HG03135 (cell line): ENCODE data around the gene CEMIP.
"Not testable (repeated sequence)": the region's sequence is repeated elsewhere in the genome, so short reads cannot be mapped to it uniquely, and the experiment has no call there.

Experiments
- ATAC-seq: cut with Tn5 transposase; IDR thresholded peaks from one replicate; pipeline ENCODE4 v1.9.1; 2021; ENCODE audit warnings: mild to moderate bottlenecking, moderate library complexity; ENCODE audit not compliant: unreplicated experiment

The CEMIP gene

DNA sequence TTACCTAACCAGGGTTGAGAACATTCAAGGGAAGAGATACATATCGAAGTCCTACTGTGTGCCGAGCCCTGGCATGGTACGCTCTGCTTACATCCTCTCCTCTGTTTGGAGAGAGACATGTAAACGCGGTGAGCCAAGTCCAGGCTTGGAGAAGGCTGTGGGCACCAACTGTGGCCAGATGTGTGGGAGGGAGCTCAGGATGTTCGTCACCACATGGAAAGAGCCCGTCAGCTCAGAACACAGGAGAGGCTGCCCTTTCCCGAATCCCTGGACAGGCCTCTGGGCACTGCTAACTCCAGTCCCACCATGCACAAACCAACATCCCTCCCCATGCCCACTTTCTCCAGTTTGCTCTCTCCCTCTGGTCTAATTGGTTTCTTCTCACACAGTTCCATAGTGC is 167.4 kb downstream of the CEMIP start:
- no peak for ATAC-seq

DNA sequence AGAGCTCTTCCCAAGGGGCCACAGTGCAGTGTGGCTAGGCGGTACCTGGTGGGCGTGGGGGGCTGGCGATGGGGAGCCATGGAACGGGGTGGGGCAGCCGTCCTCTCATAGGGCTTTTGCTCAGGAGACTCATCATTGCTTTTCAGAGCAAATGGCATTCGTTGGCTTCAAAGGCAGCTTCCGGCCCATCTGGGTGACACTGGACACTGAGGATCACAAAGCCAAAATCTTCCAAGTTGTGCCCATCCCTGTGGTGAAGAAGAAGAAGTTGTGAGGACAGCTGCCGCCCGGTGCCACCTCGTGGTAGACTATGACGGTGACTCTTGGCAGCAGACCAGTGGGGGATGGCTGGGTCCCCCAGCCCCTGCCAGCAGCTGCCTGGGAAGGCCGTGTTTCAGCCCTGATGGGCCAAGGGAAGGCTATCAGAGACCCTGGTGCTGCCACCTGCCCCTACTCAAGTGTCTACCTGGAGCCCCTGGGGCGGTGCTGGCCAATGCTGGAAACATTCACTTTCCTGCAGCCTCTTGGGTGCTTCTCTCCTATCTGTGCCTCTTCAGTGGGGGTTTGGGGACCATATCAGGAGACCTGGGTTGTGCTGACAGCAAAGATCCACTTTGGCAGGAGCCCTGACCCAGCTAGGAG is 169.6 kb downstream of the CEMIP start:
- ATAC-seq: no peak

DNA sequence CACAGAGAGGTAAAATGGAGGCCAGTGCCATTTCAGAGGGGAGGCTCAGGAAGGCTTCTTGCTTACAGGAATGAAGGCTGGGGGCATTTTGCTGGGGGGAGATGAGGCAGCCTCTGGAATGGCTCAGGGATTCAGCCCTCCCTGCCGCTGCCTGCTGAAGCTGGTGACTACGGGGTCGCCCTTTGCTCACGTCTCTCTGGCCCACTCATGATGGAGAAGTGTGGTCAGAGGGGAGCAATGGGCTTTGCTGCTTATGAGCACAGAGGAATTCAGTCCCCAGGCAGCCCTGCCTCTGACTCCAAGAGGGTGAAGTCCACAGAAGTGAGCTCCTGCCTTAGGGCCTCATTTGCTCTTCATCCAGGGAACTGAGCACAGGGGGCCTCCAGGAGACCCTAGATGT is 170.6 kb downstream of the CEMIP start:
- no peak for ATAC-seq

DNA sequence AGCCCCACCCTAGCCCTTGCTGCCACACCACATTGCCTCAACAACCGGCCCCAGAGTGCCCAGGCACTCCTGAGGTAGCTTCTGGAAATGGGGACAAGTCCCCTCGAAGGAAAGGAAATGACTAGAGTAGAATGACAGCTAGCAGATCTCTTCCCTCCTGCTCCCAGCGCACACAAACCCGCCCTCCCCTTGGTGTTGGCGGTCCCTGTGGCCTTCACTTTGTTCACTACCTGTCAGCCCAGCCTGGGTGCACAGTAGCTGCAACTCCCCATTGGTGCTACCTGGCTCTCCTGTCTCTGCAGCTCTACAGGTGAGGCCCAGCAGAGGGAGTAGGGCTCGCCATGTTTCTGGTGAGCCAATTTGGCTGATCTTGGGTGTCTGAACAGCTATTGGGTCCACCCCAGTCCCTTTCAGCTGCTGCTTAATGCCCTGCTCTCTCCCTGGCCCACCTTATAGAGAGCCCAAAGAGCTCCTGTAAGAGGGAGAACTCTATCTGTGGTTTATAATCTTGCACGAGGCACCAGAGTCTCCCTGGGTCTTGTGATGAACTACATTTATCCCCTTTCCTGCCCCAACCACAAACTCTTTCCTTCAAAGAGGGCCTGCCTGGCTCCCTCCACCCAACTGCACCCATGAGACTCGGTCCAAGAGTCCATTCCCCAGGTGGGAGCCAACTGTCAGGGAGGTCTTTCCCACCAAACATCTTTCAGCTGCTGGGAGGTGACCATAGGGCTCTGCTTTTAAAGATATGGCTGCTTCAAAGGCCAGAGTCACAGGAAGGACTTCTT is 171.3 kb downstream of the CEMIP start:
- ATAC-seq: no peak

DNA sequence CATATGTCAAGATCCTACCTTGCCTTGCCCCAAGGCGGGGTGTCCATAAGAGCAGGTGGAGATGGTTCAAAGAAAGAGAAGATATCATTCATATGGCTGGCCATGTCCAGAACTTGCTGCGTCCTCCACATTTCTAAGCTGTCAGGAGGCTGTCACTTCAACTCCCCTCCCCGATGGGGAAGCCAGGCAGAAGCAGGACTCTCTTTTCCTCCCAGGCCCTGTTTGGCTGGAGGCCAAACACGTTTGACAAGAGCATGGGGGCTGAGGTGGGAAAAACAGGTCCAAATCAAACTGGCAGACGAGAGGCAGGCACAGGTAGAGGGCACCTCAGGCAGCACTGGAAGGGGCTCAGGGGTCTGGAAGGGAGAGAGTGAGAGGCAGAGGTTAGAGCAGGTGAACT is 172.8 kb downstream of the CEMIP start:
- no peak for ATAC-seq

DNA sequence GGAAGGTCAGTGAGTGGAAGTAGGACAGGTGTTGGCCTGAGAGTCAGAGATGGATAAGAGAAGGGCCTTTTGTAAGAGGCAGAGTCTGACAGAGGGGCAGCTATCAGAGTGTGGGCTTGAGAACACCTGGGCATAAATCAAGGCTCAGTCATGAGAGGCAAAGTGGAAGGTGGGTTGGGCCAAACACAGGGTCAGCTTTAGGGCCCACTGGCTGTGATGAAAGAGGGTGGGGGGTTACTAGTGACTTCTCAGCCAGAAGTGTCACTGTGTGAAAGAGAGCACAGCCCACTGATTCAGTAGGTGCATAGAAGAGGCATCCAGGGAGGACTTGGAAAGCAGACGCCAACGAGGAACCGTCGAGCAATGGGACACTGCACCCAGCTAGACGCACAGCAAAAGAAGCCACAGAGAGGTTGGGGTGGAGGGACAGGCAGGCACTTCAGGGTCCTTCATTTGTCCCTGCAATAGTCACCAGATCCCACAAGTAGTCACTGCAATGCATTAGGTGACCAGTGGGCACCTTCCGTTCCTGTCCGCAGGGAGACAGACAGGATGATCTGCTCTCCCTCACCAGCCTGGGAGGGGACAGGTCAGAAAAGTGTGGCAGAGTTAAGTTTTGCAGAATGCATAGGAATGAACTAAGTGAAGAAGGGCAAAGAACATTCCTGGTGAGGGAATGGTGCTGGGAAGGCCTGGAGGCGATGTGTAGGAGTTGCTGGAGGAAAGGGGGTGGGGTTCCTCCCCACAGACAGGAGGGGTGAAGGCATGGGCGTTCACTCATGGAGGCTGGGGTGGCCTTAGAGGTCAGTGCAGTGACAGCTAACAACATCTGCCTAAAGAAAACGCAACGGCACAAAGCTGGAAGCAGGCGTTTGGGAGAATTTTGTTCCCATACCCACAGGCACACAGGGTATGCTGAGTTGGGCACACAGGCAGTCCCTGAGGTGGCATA is 174.1 kb downstream of the CEMIP start:
- ATAC-seq: no peak

DNA sequence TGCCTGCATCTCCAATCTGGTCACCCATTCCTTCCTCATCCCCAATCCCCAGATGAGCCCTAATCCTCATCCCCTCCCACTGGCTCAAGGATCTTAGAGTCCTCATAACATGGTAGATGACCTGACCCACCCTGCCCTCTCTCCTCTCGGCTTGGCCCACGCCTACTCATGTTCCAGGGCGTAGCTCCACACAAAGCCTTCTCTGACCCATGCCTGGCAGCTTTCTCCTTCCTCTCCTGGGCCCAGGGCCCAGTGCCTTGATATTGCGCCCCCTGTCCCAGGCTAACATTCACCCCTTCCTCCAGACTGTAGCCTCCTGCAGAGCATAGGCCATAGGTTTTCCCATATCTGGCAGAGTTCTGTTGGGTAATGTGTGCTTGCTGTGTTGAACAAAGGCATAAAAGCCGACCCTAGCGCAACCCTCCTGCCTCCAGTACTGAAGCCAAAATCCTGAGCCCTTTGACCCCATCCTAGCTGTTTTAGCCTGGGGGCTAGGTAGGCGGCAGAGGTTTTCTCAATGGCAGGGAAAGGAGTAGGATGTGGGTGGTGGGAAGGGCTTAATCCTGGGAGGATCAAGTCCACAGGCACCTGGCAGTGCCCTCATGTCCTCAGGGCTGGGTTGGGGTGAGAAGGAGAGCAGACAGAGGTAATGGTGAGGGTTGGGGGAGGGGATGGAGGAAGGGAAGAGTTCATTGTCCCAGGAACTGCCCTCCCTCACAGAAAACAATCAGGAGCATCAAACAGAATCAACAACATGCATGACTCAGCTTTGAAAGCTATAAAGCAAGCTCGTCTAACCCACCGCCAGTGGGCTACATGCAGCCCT is 175.0 kb downstream of the CEMIP start:
- ATAC-seq: no peak

DNA sequence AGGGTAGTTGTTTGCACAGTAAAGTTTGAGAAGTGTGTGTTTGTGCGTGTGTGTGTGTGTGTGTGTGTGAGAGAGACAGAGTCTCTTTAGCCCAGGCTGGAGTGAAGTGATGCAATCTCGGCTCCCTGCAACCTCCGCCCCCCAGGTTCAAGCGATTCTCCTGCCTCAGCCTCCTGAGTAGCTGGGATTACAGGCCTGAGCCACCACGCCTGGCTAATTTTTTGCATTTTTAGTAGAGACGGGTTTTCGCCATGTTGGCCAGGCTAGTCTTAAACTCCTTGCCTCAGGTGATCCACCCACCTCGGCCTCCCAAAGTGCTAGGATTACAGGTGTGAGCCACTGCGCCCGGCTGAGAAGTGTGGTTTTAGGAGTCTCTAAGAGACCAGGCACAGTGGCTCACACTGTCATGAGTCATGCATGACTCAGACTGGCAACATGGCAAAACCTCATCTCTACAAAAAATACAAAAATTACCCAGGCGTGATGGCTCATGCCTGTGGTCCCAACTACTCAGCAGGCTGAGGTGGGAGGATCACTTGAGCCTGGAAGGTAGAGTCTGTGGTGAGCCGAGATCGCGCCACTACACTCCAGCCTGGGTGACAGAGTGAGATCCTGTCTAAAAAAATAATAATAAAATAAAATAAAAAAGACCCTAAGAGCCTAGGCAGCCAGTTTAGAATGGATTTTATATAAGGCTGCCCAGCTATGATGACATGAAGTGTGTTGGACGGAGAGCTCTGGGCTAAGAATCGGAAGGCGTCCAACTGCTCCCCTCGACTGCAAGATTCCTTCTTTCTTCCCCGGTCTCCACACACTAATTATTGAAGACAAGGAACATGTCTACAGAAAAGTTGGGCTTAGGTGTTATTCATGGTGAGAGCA is 176.6 kb downstream of the CEMIP start:
- ATAC-seq: not testable (repeated sequence)

DNA sequence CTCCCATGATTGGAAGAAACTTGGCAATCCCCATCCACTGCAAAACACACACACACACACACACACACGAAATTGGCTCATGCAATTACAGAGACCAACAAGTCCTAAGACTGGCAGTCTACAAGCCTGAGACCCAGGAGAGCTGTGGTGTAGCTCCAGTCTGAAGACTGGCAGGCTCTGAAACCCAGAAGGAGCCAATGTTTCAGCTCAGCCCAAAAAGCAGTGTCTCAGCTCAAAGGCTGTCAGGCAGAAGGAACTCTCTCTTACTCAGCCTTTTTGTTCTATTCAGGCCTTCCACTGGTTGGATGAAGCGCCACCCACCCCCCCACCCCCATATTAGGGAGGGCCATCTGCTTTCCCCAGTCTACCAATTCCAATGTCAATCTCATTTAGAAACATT is 178.4 kb downstream of the CEMIP start:
- no peak for ATAC-seq

DNA sequence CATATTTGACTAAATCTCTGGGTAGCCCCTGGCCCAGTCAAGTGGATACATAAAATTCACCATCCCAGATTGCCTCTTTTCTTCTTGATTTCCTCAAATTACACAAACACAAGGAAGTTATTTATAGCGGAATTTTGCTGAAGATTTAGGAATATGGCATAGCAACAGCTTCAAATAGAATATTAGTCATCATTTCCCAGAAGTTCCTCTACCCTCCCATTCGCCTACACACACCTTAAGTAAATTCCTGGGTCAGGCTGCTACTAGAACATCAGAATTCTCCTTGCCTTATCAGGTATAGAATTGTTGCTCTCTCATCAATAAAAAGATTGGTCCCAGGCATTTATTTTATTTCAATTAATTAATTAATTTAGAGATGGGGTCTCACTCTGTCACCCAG is 178.8 kb downstream of the CEMIP start:
- ATAC-seq: no peak

DNA sequence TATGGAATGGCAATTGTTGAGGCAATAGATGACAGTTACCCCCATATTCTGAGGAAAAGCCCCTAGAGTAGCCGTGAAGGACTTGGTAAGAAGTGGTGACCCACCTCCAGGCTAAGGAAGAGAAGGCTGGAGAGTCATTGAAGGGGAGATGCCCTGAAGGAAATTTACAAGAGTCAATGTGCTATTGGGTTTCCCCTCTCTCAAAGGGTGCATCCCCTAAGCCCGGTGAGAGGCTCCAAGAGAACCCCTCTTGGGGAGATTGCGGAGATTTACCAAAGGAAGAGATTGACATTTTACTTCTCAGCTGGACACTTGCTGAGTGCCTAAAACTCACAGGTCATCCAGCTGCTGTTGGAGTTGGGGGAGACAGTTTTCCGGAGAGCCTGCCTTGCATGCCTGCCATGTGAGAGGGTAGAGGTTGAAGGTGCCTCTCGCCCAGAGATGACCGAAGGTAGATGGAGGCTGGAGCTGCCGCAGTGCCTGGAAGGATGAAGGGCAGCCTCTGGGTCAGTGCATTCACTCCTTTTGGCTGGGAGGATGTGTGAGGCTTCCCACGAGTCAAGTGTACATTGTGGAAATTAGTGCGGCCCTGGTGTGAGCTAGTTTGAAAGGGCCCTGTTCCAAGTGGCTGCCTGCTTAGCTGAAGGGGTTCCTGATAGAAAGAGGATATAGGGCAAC is 179.8 kb downstream of the CEMIP start:
- ATAC-seq: no peak

DNA sequence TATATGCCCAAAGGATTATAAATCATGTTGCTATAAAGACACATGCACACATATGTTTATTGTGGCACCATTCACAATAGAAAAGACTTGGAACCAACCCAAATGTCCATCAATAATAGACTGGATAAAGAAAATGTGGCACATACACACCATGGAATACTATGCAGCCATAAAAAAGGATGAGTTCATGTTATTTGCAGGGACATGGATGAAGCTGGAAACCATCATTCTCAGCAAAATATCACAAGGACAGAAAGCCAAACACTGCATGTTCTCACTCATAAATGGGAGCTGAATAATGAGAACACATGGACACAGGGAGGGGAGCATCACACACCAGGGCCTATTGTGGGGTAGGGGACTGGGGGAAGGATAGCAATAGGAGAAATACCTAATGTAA is 186.3 kb downstream of the CEMIP start:
- ATAC-seq: not testable (repeated sequence)

DNA sequence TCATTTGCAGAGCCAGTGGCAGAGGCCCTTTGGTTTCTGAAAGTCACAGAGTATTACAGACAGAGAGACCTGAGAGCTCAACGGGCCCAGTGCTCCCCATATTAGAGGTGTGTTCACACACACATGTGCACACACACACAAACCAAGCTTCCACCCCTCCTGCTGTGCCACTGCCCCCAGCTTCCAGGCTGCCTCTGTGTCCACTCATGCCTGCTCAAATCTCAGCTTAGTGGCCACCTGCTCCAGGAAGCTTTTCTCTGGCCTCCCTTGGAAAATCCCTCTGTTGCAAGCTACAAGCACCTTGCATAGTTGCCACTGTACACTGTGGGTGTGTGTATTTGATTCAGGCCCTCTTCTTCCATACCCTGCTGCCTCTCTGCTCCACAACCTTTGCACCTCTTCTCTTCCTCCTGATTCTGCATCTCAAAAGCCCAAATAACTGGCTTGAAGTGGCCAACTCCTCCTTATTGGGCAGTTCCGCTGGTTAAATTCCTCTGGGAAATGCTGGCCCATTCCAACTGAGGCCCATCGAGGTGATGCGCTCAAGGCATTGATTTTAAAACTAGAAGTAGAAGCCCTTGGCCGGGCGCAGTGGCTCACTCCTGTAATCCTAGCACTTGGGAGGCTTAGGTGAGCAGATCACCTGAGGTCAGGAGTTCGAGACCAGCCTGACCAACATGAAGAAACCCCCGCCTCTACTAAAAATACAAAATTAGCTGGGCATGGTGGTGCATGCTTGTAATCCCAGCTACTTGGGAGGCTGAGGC is 187.4 kb downstream of the CEMIP start:
- ATAC-seq: no peak

DNA sequence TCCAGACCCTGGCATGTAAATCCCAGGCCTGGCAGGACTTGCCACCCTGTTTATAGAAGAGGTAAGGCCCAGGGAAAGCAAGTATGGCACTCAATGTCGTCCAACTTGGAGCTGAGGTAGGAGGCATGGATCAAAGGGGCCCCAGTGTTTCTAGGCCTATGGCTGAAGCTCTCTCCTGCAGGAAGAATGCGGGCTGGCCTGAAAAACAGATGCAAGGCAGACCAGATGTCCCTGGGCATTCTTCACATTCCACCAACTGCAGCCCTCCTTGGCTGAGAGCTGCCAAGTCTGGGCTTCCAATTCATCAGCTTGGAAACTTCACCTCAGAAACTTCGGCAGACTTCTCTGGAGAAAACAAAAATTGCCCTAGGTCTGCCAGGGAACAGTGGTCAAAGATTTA is 188.3 kb downstream of the CEMIP start:
- ATAC-seq: no peak

DNA sequence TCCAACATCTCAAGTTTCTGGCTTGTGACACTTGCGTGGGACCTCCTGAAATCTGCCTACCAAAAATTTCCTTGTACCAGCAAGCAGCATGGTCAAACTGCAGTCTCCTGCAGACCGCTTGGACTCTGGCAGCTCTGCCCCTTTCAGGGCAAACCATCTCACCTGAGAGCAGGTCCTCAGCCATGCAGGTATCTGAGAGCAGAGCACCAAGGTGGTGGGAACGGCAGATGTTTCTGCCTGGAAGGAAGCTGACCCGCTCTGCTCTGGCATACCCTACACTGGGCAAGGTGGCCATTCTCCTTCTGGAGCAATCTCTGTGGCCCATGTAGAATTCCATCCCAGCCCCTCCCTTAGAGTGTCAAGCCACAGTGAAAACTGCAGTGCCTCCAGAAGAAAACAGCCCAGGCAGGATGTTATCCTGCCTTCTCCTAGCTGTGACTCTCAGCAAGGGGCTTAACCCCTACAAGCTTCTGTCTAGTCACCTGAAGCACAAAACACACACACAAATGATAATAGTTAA is 188.9 kb downstream of the CEMIP start:
- ATAC-seq: no peak

DNA sequence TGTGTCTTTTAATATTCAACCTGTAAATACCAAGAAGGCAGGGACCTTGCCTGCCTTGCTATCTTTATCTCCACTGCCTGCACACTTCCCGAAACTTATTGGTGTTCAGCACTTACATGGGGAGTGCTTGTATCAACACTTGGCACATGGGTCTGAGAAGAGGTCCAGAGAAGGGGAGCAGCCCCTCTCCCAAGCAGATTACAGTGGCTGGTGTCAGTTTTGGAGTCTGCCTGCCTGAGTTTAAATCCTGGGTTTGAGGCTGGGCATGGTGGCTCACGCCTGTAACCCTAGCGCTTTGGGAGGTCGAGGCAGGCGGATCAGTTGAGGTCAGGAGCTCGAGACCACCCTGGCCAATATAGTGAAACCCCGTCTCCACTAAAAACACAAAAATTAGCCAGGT is 190.1 kb downstream of the CEMIP start:
- ATAC-seq: no peak

DNA sequence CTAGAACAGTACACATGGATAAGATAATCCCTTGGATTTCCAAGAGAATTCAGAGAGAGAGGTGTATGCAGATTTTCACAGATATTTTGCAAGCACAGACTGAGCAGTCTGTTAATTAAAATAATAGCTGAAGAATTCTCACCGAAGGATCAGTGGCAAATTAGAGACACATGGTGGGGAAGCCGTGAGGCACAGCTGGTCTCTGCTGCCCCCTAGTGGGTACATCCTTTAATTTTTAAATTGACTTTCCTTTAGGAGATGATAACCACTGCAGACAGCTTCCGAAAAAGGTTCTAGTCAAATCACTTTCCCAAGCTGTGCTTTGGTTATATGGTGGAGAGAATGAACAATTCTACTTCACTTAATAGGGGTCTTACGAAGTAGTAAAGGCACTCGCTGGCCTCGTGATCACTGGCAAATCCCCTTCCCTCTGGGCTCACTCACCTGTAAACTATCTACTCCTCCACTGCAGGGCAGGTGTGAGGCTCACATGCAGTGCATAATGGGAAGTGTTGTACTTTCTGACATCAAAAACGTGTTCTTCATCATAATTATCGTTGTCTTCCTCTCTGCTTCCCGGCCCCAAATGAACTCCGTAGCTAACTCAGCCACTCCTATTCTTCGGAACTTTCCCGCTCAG is 191.0 kb downstream of the CEMIP start:
- ATAC-seq: no peak

DNA sequence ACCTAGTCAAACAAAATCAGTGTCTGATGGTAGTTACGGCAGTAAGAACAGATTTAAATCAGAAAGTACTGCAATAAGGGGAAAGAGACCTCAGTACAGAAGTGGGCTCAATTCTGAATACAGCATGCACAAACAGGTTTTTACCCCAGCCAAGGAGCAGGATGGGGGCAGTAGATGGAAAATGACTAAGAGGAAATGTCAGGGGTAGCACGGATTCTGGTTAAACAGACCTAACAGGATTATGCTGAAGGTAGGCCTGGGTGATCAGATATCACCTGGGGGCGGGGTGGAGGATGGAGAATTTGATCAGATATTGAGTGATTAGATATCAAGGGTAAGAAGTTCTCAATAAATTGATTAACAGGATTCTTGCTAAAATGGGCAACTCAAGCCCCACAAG is 191.5 kb downstream of the CEMIP start:
- ATAC-seq: no peak
